ENCODE data around the gene CIRBP. TPM values are rescaled to one million over a fixed set of nuclear protein-coding genes. Genes with fewer than 3 reads are reported as not detected.

The CIRBP gene
- total and polyA plus RNA-seq, 2 of the 13 experiments (the other 11 are each of a cell fraction or from before 2014, with no cell fraction given), result 133 to 140 TPM

- BruUV-seq (replicated peaks), result no TSS peak
- peaks cover 8% of the 10 kb centered on the region; the same call in 1 of the 2 replicates for H3K4me1 ChIP-seq (ENCODE audit: insufficient read depth, low read length)
- H3K27me3 ChIP-seq (ENCODE audit: control insufficient read depth in 1 of 2, insufficient read depth in 2 of 2, low read length in 2 of 2), result no peaks in the 10 kb centered on the region
- no peak overlapping the region for H3K9ac ChIP-seq (ENCODE audit: insufficient read depth, low read depth, low read length)
- ChIA-PET CTCF (ENCODE audit: low intra/inter-chr PET ratio, low total read pairs) (interaction anchor here (1.1 kb wide), 1 partner anchor 17 kb away, joined by 4 read pairs; no protein-coding TSS in a partner anchor), POLR2A (interaction anchor here (2.5 kb wide), 1 partner anchor 46 kb away, joined by 8 read pairs; the partner anchor contains the start of gene CIRBP)
- H3K36me3 ChIP-seq (replicated peaks in 1 of 2; ENCODE audit: control insufficient read depth in 1 of 2, insufficient read depth in 2 of 2, low read length in 2 of 2), result peaks cover 19 to 28% of the 10 kb centered on the region in 2 experiments; a peak in 4 of 5 replicates
- H3K4me3 ChIP-seq (replicated peaks in 1 of 3; ENCODE audit: insufficient read depth in 1 of 3, low read depth in 2 of 3, low read length in 3 of 3), result no peak overlapping the region
- peaks cover 5% of the 10 kb centered on the region; the same call in 1 of the 2 replicates for H4K20me1 ChIP-seq (ENCODE audit: insufficient read depth, low read length)
- DNase-seq (ENCODE audit: low spot score), result no peak
- ATAC-seq, result peak; percentile 35
- no peak overlapping the region for H2AFZ ChIP-seq (ENCODE audit: low read length)
- in situ Hi-C loops (cut with HindIII; ENCODE audit: extremely low pct_ligation_motif_present, low pct_unique_long_range_greater_than_20kb) (no loop called here), intact Hi-C loops (cut with micrococcal nuclease; ENCODE audit: unreplicated experiment) (no loop called here)
- no peak overlapping the region for H3K27ac ChIP-seq (ENCODE audit: extremely low read length, insufficient read depth, low read length)
- no peaks in the 10 kb centered on the region for H3K9me3 ChIP-seq (ENCODE audit: low read length)
- H3K4me2 ChIP-seq (ENCODE audit: low read depth, low read length), result no peak overlapping the region
- 86% methylated on average over 17 of the region's 48 CpGs for WGBS (ENCODE audit: low lambda C conversion rate)
- H3K79me2 ChIP-seq (ENCODE audit: insufficient read depth, low read length), result peaks cover 7% of the 10 kb centered on the region
- FAIRE-seq, result no peak
- TF ChIP-seq, protein P1, sequence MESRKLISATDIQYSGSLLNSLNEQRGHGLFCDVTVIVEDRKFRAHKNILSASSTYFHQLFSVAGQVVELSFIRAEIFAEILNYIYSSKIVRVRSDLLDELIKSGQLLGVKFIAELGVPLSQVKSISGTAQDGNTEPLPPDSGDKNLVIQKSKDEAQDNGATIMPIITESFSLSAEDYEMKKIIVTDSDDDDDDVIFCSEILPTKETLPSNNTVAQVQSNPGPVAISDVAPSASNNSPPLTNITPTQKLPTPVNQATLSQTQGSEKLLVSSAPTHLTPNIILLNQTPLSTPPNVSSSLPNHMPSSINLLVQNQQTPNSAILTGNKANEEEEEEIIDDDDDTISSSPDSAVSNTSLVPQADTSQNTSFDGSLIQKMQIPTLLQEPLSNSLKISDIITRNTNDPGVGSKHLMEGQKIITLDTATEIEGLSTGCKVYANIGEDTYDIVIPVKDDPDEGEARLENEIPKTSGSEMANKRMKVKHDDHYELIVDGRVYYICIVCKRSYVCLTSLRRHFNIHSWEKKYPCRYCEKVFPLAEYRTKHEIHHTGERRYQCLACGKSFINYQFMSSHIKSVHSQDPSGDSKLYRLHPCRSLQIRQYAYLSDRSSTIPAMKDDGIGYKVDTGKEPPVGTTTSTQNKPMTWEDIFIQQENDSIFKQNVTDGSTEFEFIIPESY (CRISPR knock-in tag; IDR thresholded peaks at IDR 0.05), result peak; percentile 70; the same call in 1 of the 2 replicates
- no peak for TF ChIP-seq DR1 (CRISPR knock-in tag; IDR thresholded peaks at IDR 0.05)
- TF ChIP-seq, protein P2, sequence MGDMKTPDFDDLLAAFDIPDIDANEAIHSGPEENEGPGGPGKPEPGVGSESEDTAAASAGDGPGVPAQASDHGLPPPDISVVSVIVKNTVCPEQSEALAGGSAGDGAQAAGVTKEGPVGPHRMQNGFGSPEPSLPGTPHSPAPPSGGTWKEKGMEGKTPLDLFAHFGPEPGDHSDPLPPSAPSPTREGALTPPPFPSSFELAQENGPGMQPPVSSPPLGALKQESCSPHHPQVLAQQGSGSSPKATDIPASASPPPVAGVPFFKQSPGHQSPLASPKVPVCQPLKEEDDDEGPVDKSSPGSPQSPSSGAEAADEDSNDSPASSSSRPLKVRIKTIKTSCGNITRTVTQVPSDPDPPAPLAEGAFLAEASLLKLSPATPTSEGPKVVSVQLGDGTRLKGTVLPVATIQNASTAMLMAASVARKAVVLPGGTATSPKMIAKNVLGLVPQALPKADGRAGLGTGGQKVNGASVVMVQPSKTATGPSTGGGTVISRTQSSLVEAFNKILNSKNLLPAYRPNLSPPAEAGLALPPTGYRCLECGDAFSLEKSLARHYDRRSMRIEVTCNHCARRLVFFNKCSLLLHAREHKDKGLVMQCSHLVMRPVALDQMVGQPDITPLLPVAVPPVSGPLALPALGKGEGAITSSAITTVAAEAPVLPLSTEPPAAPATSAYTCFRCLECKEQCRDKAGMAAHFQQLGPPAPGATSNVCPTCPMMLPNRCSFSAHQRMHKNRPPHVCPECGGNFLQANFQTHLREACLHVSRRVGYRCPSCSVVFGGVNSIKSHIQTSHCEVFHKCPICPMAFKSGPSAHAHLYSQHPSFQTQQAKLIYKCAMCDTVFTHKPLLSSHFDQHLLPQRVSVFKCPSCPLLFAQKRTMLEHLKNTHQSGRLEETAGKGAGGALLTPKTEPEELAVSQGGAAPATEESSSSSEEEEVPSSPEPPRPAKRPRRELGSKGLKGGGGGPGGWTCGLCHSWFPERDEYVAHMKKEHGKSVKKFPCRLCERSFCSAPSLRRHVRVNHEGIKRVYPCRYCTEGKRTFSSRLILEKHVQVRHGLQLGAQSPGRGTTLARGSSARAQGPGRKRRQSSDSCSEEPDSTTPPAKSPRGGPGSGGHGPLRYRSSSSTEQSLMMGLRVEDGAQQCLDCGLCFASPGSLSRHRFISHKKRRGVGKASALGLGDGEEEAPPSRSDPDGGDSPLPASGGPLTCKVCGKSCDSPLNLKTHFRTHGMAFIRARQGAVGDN (CRISPR knock-in tag; IDR thresholded peaks at IDR 0.05), result peak; percentile 34; the same call in 1 of the 2 replicates
- TF ChIP-seq ZBTB7B (CRISPR knock-in tag; IDR thresholded peaks at IDR 0.05), result 0 out of 2 replicates have a peak, but pooled peaks have one; percentile 27
- TF ChIP-seq MAFG (CRISPR knock-in tag; IDR thresholded peaks at IDR 0.05), result no peak
- TF ChIP-seq ZNF414 (CRISPR knock-in tag; IDR thresholded peaks at IDR 0.05), result no peak
- no peak for TF ChIP-seq MBD4 (IDR thresholded peaks at IDR 0.05; ENCODE audit: borderline replicate concordance, low read length)
- TF ChIP-seq, protein P3, sequence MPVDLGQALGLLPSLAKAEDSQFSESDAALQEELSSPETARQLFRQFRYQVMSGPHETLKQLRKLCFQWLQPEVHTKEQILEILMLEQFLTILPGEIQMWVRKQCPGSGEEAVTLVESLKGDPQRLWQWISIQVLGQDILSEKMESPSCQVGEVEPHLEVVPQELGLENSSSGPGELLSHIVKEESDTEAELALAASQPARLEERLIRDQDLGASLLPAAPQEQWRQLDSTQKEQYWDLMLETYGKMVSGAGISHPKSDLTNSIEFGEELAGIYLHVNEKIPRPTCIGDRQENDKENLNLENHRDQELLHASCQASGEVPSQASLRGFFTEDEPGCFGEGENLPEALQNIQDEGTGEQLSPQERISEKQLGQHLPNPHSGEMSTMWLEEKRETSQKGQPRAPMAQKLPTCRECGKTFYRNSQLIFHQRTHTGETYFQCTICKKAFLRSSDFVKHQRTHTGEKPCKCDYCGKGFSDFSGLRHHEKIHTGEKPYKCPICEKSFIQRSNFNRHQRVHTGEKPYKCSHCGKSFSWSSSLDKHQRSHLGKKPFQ (CRISPR knock-in tag; IDR thresholded peaks at IDR 0.05; ENCODE audit: insufficient replicate concordance), result no peak
- TF ChIP-seq AGO2 (optimal IDR thresholded peaks at IDR 0.05; ENCODE audit: low read depth, low read length), result peak; percentile 60
These were observed 45.9 kb upstream of the CIRBP start for GRCh38 chr19:1223018-1223855.

Measured in HepG2 (cell line).